Prostate gland (tissue), 2 donors: ENCODE results near the gene CPNE9.

Experiments used
- CTCF ChIP-seq, 4 experiments: fragments of 200-600 bp in 2 of 4; fragments of 450-650 bp in 2 of 4; sonication (generic) in 2 of 4; IDR thresholded peaks; 1 replicate in 3 of 4; 2 replicates in 1 of 4; pipeline ENCODE4 v1.5.1; 2016 to 2019; ENCODE audit warnings: antibody characterized with exemption in 4 of 4, mild to moderate bottlenecking in 2 of 4, moderate library complexity in 2 of 4
- POLR2A ChIP-seq: fragments of 450-650 bp; IDR thresholded peaks from one replicate; pipeline ENCODE4 v1.6.1; 2016; ENCODE audit warnings: antibody characterized with exemption, mild to moderate bottlenecking
- POLR2AphosphoS5 ChIP-seq: sonication (generic); formaldehyde crosslinking; IDR thresholded peaks from one replicate; pipeline ENCODE4 v1.6.1; 2017; ENCODE audit warnings: antibody characterized with exemption

DNA sequence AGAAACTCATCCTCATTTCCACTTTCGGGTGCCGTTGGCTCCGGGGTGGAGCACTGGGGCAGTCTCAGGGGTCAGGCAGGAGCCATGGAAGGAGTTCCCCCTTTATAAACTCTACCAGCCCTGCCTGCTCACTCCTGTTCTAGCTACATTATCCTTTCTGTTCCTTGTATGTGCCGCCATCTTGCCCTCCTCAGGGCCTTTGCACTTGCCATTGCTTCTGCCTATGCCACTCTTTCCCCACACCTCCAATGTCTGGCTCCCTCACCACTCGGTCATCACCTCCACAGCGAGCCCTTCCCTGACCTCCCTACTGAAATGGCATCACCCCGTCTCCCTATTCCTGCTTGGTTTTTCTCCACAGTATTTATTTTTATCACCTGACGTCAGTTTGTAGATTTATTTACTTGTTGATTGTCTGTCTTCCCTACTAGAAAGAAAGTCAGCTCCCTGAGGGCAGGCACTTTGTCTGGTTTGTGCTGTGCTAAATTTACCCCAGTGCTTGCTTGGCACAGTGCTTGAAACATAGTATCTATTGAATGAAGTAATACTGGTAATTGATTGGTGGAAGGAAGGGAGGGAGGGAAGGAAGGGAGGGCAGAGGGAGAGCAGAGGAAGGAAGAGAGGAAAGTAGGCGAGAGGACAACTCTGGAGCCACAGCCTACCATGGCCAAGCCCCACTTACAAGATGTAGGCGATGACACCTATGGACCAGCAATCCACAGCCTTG lies 57.3 kb downstream of the CPNE9 start:
- TF ChIP-seq CTCF (IDR thresholded peaks at IDR 0.05), result no peak
- no peak for TF ChIP-seq POLR2A
- TF ChIP-seq POLR2AphosphoS5, result no peak
